ENCODE results near the gene RAB27A. TPM values are rescaled to one million over a fixed set of nuclear protein-coding genes. Genes with fewer than 3 reads are reported as not detected.

RAB27A gene
- total RNA-seq, 4 donors from 2014 or later = 16.9 to 29.7 (median 21.4) TPM

- TF ChIP-seq POLR2AphosphoS5 (IDR thresholded peaks at IDR 0.05) (peak; percentile 47), POLR2A (IDR thresholded peaks at IDR 0.05) (no peak)
Observed at GRCh38 chr15:55279746-55280351, 9.8 kb downstream of the RAB27A start.

DNA sequence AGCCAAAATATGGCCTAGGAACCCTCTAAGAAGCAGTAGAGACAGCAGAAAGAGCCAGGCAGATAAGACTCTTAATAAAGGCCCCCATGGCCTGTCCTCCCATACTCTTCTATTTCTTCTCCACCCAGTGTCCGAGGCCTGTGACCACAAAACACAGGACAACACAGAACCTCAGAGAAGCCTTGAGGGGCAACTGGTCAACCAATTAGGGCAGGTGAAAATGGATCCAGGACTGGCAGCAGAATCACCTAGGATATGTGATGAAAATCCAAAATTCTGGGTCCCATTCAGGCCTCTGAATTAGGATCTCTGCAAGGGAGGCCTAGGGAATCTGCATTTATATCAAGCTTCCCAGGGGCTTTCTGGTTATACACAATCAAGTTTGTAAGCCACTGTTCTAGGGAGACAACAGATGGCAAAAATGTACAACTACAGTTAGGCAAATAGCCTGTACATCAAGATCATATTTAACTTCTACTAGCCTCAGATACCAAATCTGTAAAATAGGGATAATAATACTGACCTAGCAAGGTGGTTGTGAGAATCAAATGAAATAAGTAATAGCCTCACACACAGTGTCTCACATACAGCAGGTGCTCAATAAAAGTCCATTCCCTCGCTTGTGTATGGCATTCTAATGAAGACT lies 10.4 kb downstream of the RAB27A start:
- no peak for ATAC-seq
- TF ChIP-seq POLR2AphosphoS5 (IDR thresholded peaks at IDR 0.05) (no peak), CTCF (IDR thresholded peaks at IDR 0.05) (no peak), POLR2A (IDR thresholded peaks at IDR 0.05) (no peak), EP300 (IDR thresholded peaks at IDR 0.05) (no peak)
- H3K27ac ChIP-seq = no peak overlapping the region

More at GRCh38 chr15:55279746-55280351, 9.8 kb downstream of the RAB27A start:
- peaks cover 0 to 38% (median 5%) of the 10 kb centered on the region in 3 donors for H3K4me1 ChIP-seq
- ATAC-seq = no peak
- H3K4me3 ChIP-seq = no peak overlapping the region
- 32 to 92% methylated on average over 4 of the region's 4 CpGs for WGBS, 2 donors (ENCODE audit: low coverage in 1 of 2)
- no peaks in the 10 kb centered on the region for H3K9me3 ChIP-seq
- no peak overlapping the region for H3K27ac ChIP-seq
- H3K27me3 ChIP-seq = no peaks in the 10 kb centered on the region
- no peaks in the 10 kb centered on the region for H3K36me3 ChIP-seq

GRCh38 chr15:55277715-55278114 lies 11.9 kb downstream of the RAB27A start:
- TF ChIP-seq EP300 (IDR thresholded peaks at IDR 0.05) (no peak), CTCF (IDR thresholded peaks at IDR 0.05) (no peak), POLR2A (IDR thresholded peaks at IDR 0.05) (no peak), POLR2AphosphoS5 (IDR thresholded peaks at IDR 0.05) (no peak)
- no peaks in the 10 kb centered on the region for H3K9me3 ChIP-seq
- peaks cover 0 to 19% (median 5%) of the 10 kb centered on the region in 3 donors for H3K4me1 ChIP-seq
- H3K27ac ChIP-seq = no peak overlapping the region
- ATAC-seq = no peak
- 53 to 80% methylated on average over 2 of the region's 2 CpGs for WGBS, 2 donors (ENCODE audit: low coverage in 1 of 2)
- no peaks in the 10 kb centered on the region for H3K27me3 ChIP-seq
- no peak overlapping the region for H3K4me3 ChIP-seq
- no peaks in the 10 kb centered on the region for H3K36me3 ChIP-seq

More for the DNA sequence above, 10.4 kb downstream of the RAB27A start:
- Histone ChIP-seq H3K27me3 (no peaks in the 10 kb centered on the region), H3K4me1 (peaks cover 0 to 31% (median 5%) of the 10 kb centered on the region in 3 donors), H3K36me3 (no peaks in the 10 kb centered on the region), H3K9me3 (no peaks in the 10 kb centered on the region), H3K4me3 (no peak overlapping the region)
- WGBS, 2 donors (ENCODE audit: low coverage in 1 of 2) = 88 to 97% methylated on average over 2 of the region's 2 CpGs

- Histone ChIP-seq H3K27ac (no peak overlapping the region), H3K36me3 (no peaks in the 10 kb centered on the region), H3K9me3 (no peaks in the 10 kb centered on the region), H3K27me3 (no peaks in the 10 kb centered on the region), H3K4me3 (no peak overlapping the region), H3K4me1 (peaks cover 0 to 13% (median 3%) of the 10 kb centered on the region in 3 donors)
- ATAC-seq = no peak
- WGBS, 2 donors (ENCODE audit: low coverage in 1 of 2) = 32 to 44% methylated on average over 6 to 7 of the region's 7 CpGs
- TF ChIP-seq EP300 (IDR thresholded peaks at IDR 0.05) = no peak
- no peak for TF ChIP-seq CTCF (IDR thresholded peaks at IDR 0.05)
- TF ChIP-seq POLR2A (IDR thresholded peaks at IDR 0.05) = no peak
- TF ChIP-seq POLR2AphosphoS5 (IDR thresholded peaks at IDR 0.05) = no peak
Observed at GRCh38 chr15:55277116-55277564, 12.5 kb downstream of the RAB27A start.

DNA sequence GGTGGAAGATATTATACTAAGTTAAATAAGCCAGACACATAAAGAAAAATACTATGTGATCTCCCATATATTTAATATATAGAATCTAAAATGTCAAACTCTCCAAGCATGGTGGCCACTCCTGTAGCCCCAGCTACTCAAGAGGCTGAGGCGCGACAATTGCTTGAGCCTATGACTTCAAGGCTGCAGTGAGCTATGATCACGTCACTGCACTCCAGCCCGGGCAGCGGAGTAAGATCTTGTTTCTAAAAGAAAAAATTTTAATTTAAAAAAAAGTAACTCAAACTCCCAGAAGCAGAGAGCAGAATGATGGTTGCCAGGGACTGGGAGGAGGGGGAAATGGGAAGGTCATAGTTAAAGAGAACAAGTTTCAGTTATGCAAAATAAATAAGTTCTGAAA lies 13.3 kb downstream of the RAB27A start:
- Histone ChIP-seq H3K36me3 (no peaks in the 10 kb centered on the region), H3K27me3 (no peaks in the 10 kb centered on the region), H3K4me3 (no peak overlapping the region), H3K4me1 (peaks cover 0 to 5% (median 0%) of the 10 kb centered on the region in 3 donors), H3K9me3 (no peaks in the 10 kb centered on the region), H3K27ac (no peak overlapping the region)
- WGBS, 2 donors (ENCODE audit: low coverage in 1 of 2) = 93 to 95% methylated on average over 5 of the region's 5 CpGs
- ATAC-seq = no peak
- no peak for TF ChIP-seq CTCF (IDR thresholded peaks at IDR 0.05)
- no peak for TF ChIP-seq POLR2A (IDR thresholded peaks at IDR 0.05)
- TF ChIP-seq EP300 (IDR thresholded peaks at IDR 0.05) = no peak
- TF ChIP-seq POLR2AphosphoS5 (IDR thresholded peaks at IDR 0.05) = no peak

Measured in gastroesophageal sphincter (tissue), 4 donors.